WTC11 (cell line): Measurements from ENCODE around the gene PMF1. TPM values are rescaled to one million over a fixed set of nuclear protein-coding genes. Genes with fewer than 3 reads are reported as not detected.

ENCODE experiments used
- ATAC-seq: fragments of 200-7000 bp; cut with Tn5 transposase; 2 replicates; pipeline ENCODE4 v1.10.0; 2021; ENCODE audit warnings: mild to moderate bottlenecking, moderate library complexity
- CTCF ChIA-PET: fragments of 300-600 bp; sonication (Branson Sonifier 250); formaldehyde crosslinking; loops from one replicate; lab custom pipeline; 2021; ENCODE audit warnings: antibody characterized with exemption; lab: Charles Lee
- POLR2A ChIA-PET: fragments of 350-600 bp; sonication (Branson Sonifier 250); formaldehyde crosslinking; loops from one replicate; lab custom pipeline; 2021; ENCODE audit warnings: antibody characterized with exemption; lab: Charles Lee
- DNase-seq: peaks from one replicate; pipeline ENCODE4 v3.0.0; 2021; ENCODE audit warnings: low spot score
- H3K27ac Mint-ChIP-seq: 2 replicates; pipeline ENCODE4 v1.8.0; 2021; ENCODE audit warnings: mixed read lengths
- H3K27me3 Mint-ChIP-seq: 2 replicates; pipeline ENCODE4 v1.8.0; 2021; ENCODE audit warnings: low read depth, mild to moderate bottlenecking, moderate library complexity, mixed read lengths
- H3K36me3 Mint-ChIP-seq: 2 replicates; pipeline ENCODE4 v1.8.0; 2021; ENCODE audit warnings: mixed read lengths
- H3K4me1 Mint-ChIP-seq: 2 replicates; pipeline ENCODE4 v1.8.0; 2022; ENCODE audit warnings: mixed read lengths
- H3K4me3 Mint-ChIP-seq: 2 replicates; pipeline ENCODE4 v1.8.0; 2021; ENCODE audit warnings: mild to moderate bottlenecking, moderate library complexity, mixed read lengths
- H3K9me3 Mint-ChIP-seq: 2 replicates; pipeline ENCODE4 v1.8.0; 2021; ENCODE audit warnings: mixed read lengths
- FOXP4 ChIP-seq: sonication (generic); formaldehyde crosslinking; IDR thresholded peaks from 2 replicates; pipeline ENCODE4 v1.8.0; 2022; ENCODE audit warnings: mild to moderate bottlenecking, missing genetic modification reagents
- GABPB1 ChIP-seq: sonication (generic); formaldehyde crosslinking; IDR thresholded peaks from 2 replicates; pipeline ENCODE4 v1.8.1; 2023; ENCODE audit warnings: mild to moderate bottlenecking, missing genetic modification reagents
- JUN ChIP-seq: sonication (generic); formaldehyde crosslinking; IDR thresholded peaks from 2 replicates; pipeline ENCODE4 v1.8.0; 2023; ENCODE audit warnings: mild to moderate bottlenecking, missing genetic modification reagents
- KAT7 ChIP-seq: sonication (generic); formaldehyde crosslinking; IDR thresholded peaks from 2 replicates; pipeline ENCODE4 v1.8.1; 2023; ENCODE audit warnings: missing genetic modification reagents, mild to moderate bottlenecking, borderline replicate concordance
- NR1H2 ChIP-seq: sonication (generic); formaldehyde crosslinking; IDR thresholded peaks from 2 replicates; pipeline ENCODE4 v1.9.0; 2021; ENCODE audit warnings: mild to moderate bottlenecking, moderate library complexity, missing genetic modification reagents
- OVOL2 ChIP-seq: fragments of 250-450 bp; sonication (Bioruptor Pico); IDR thresholded peaks from 2 replicates; pipeline ENCODE4 v1.9.0; 2021; ENCODE audit warnings: mild to moderate bottlenecking, borderline replicate concordance
- TEAD1 ChIP-seq: sonication (generic); formaldehyde crosslinking; IDR thresholded peaks from 2 replicates; pipeline ENCODE4 v1.8.0; 2022; ENCODE audit warnings: mild to moderate bottlenecking, missing genetic modification reagents
- ZNF219 ChIP-seq: sonication (generic); formaldehyde crosslinking; IDR thresholded peaks from 2 replicates; pipeline ENCODE4 v1.8.0; 2023; ENCODE audit warnings: missing genetic modification reagents, mild to moderate bottlenecking, borderline replicate concordance
- total RNA-seq: library from RNA; stranded (reverse); gene quantifications from 3 replicates; pipeline ENCODE4 v1.2.3, GENCODE V29; 2021
- TF ChIP-seq, protein P1 (sequence below): fragments of 250-450 bp; sonication (Bioruptor Pico); IDR thresholded peaks from 2 replicates; pipeline ENCODE4 v2.1.2; 2022; ENCODE audit warnings: mild to moderate bottlenecking, moderate library complexity
- TF ChIP-seq, protein P2 (sequence below): fragments of 250-450 bp; sonication (Bioruptor Pico); IDR thresholded peaks from 2 replicates; pipeline ENCODE4 v1.9.0; 2021; ENCODE audit warnings: mild to moderate bottlenecking
- TF ChIP-seq, protein P3 (sequence below): fragments of 250-450 bp; sonication (Bioruptor Pico); IDR thresholded peaks from 2 replicates; pipeline ENCODE4 v1.9.0; 2021; ENCODE audit warnings: moderate library complexity, mild to moderate bottlenecking, inconsistent platforms, borderline replicate concordance
- TF ChIP-seq, protein P4 (sequence below): sonication (generic); formaldehyde crosslinking; IDR thresholded peaks from 2 replicates; pipeline ENCODE4 v1.8.1; 2023; ENCODE audit warnings: mild to moderate bottlenecking, missing genetic modification reagents
- TF ChIP-seq, protein P5 (sequence below): sonication (generic); formaldehyde crosslinking; IDR thresholded peaks from 2 replicates; pipeline ENCODE4 v1.8.0; 2022; ENCODE audit warnings: missing genetic modification reagents
- TF ChIP-seq, protein P6 (sequence below): sonication (generic); formaldehyde crosslinking; IDR thresholded peaks from 2 replicates; pipeline ENCODE4 v1.8.0; 2023; ENCODE audit warnings: missing genetic modification reagents
- TF ChIP-seq, protein P7 (sequence below): fragments of 250-450 bp; sonication (Bioruptor Pico); IDR thresholded peaks from 2 replicates; pipeline ENCODE4 v1.9.0; 2021; ENCODE audit warnings: mild to moderate bottlenecking, borderline replicate concordance
- TF ChIP-seq, protein P8 (sequence below): sonication (generic); formaldehyde crosslinking; IDR thresholded peaks from 2 replicates; pipeline ENCODE4 v1.8.1; 2023; ENCODE audit warnings: mild to moderate bottlenecking, missing genetic modification reagents

PMF1 gene
- total RNA-seq, 1 experiment from 2014 or later, result 129 TPM

DNA sequence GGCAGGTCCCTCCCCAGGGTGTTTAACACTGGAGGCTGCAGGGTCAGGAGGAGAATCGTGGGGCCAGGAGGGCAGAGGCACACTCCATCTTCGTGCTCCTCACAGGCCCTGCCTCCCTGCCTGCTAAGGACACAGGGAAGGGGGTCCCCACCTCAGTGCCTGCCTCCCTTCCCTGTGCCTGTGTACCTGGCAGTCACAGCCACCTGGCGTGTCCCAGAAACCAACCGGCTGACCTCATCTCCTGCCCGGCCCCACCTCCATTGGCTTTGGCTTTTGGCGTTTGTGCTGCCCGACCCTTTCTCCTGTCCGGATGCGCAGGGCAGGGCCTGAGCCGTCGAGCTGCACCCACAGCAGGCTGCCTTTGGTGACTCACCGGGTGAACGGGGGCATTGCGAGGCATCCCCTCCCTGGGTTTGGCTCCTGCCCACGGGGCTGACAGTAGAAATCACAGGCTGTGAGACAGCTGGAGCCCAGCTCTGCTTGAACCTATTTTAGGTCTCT, 28.6 kb downstream of the PMF1 start:
- Mint-ChIP-seq H3K4me1 (peaks cover 14% of the 10 kb centered on the region), H3K4me3 (no peak overlapping the region), H3K27me3 (peaks cover 4% of the 10 kb centered on the region), H3K36me3 (peaks cover 24% of the 10 kb centered on the region), H3K27ac (no peak overlapping the region), H3K9me3 (no peaks in the 10 kb centered on the region)
- ChIA-PET CTCF (interaction anchor here (0.8 to 3.9 kb wide), 5 partner anchors 9 to 111 kb away, joined by 3 to 20 read pairs (median 5); no protein-coding TSS in a partner anchor), POLR2A (no interaction called here)
- ATAC-seq (no peak), DNase-seq (no peak)
- no peak for TF ChIP-seq ZNF219
- no peak for TF ChIP-seq TEAD1 (CRISPR knock-in tag)
- no peak for TF ChIP-seq JUN (CRISPR knock-in tag)
- TF ChIP-seq OVOL2 (CRISPR knock-in tag), result no peak
- TF ChIP-seq, protein P1, sequence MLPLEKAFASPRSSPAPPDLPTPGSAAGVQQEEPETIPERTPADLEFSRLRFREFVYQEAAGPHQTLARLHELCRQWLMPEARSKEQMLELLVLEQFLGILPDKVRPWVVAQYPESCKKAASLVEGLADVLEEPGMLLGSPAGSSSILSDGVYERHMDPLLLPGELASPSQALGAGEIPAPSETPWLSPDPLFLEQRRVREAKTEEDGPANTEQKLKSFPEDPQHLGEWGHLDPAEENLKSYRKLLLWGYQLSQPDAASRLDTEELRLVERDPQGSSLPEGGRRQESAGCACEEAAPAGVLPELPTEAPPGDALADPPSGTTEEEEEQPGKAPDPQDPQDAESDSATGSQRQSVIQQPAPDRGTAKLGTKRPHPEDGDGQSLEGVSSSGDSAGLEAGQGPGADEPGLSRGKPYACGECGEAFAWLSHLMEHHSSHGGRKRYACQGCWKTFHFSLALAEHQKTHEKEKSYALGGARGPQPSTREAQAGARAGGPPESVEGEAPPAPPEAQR, result no peak
- TF ChIP-seq, protein P2, sequence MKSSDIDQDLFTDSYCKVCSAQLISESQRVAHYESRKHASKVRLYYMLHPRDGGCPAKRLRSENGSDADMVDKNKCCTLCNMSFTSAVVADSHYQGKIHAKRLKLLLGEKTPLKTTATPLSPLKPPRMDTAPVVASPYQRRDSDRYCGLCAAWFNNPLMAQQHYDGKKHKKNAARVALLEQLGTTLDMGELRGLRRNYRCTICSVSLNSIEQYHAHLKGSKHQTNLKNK, result no peak
- TF ChIP-seq, protein P3, sequence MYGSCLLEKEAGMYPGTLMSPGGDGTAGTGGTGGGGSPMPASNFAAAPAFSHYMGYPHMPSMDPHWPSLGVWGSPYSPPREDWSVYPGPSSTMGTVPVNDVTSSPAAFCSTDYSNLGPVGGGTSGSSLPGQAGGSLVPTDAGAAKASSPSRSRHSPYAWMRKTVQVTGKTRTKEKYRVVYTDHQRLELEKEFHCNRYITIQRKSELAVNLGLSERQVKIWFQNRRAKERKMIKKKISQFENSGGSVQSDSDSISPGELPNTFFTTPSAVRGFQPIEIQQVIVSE (CRISPR knock-in tag), result no peak
- TF ChIP-seq, protein P4, sequence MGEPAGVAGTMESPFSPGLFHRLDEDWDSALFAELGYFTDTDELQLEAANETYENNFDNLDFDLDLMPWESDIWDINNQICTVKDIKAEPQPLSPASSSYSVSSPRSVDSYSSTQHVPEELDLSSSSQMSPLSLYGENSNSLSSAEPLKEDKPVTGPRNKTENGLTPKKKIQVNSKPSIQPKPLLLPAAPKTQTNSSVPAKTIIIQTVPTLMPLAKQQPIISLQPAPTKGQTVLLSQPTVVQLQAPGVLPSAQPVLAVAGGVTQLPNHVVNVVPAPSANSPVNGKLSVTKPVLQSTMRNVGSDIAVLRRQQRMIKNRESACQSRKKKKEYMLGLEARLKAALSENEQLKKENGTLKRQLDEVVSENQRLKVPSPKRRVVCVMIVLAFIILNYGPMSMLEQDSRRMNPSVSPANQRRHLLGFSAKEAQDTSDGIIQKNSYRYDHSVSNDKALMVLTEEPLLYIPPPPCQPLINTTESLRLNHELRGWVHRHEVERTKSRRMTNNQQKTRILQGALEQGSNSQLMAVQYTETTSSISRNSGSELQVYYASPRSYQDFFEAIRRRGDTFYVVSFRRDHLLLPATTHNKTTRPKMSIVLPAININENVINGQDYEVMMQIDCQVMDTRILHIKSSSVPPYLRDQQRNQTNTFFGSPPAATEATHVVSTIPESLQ (CRISPR knock-in tag), result no peak
- TF ChIP-seq GABPB1, result no peak
- TF ChIP-seq FOXP4 (CRISPR knock-in tag), result no peak
- TF ChIP-seq, protein P5, sequence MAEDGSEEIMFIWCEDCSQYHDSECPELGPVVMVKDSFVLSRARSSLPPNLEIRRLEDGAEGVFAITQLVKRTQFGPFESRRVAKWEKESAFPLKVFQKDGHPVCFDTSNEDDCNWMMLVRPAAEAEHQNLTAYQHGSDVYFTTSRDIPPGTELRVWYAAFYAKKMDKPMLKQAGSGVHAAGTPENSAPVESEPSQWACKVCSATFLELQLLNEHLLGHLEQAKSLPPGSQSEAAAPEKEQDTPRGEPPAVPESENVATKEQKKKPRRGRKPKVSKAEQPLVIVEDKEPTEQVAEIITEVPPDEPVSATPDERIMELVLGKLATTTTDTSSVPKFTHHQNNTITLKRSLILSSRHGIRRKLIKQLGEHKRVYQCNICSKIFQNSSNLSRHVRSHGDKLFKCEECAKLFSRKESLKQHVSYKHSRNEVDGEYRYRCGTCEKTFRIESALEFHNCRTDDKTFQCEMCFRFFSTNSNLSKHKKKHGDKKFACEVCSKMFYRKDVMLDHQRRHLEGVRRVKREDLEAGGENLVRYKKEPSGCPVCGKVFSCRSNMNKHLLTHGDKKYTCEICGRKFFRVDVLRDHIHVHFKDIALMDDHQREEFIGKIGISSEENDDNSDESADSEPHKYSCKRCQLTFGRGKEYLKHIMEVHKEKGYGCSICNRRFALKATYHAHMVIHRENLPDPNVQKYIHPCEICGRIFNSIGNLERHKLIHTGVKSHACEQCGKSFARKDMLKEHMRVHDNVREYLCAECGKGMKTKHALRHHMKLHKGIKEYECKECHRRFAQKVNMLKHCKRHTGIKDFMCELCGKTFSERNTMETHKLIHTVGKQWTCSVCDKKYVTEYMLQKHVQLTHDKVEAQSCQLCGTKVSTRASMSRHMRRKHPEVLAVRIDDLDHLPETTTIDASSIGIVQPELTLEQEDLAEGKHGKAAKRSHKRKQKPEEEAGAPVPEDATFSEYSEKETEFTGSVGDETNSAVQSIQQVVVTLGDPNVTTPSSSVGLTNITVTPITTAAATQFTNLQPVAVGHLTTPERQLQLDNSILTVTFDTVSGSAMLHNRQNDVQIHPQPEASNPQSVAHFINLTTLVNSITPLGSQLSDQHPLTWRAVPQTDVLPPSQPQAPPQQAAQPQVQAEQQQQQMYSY, result no peak
- TF ChIP-seq NR1H2, result no peak
- TF ChIP-seq, protein P6, sequence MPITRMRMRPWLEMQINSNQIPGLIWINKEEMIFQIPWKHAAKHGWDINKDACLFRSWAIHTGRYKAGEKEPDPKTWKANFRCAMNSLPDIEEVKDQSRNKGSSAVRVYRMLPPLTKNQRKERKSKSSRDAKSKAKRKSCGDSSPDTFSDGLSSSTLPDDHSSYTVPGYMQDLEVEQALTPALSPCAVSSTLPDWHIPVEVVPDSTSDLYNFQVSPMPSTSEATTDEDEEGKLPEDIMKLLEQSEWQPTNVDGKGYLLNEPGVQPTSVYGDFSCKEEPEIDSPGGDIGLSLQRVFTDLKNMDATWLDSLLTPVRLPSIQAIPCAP (CRISPR knock-in tag), result no peak
- TF ChIP-seq, protein P7, sequence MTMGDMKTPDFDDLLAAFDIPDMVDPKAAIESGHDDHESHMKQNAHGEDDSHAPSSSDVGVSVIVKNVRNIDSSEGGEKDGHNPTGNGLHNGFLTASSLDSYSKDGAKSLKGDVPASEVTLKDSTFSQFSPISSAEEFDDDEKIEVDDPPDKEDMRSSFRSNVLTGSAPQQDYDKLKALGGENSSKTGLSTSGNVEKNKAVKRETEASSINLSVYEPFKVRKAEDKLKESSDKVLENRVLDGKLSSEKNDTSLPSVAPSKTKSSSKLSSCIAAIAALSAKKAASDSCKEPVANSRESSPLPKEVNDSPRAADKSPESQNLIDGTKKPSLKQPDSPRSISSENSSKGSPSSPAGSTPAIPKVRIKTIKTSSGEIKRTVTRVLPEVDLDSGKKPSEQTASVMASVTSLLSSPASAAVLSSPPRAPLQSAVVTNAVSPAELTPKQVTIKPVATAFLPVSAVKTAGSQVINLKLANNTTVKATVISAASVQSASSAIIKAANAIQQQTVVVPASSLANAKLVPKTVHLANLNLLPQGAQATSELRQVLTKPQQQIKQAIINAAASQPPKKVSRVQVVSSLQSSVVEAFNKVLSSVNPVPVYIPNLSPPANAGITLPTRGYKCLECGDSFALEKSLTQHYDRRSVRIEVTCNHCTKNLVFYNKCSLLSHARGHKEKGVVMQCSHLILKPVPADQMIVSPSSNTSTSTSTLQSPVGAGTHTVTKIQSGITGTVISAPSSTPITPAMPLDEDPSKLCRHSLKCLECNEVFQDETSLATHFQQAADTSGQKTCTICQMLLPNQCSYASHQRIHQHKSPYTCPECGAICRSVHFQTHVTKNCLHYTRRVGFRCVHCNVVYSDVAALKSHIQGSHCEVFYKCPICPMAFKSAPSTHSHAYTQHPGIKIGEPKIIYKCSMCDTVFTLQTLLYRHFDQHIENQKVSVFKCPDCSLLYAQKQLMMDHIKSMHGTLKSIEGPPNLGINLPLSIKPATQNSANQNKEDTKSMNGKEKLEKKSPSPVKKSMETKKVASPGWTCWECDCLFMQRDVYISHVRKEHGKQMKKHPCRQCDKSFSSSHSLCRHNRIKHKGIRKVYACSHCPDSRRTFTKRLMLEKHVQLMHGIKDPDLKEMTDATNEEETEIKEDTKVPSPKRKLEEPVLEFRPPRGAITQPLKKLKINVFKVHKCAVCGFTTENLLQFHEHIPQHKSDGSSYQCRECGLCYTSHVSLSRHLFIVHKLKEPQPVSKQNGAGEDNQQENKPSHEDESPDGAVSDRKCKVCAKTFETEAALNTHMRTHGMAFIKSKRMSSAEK, result no peak
- TF ChIP-seq KAT7 (CRISPR knock-in tag), result no peak
- TF ChIP-seq, protein P8, sequence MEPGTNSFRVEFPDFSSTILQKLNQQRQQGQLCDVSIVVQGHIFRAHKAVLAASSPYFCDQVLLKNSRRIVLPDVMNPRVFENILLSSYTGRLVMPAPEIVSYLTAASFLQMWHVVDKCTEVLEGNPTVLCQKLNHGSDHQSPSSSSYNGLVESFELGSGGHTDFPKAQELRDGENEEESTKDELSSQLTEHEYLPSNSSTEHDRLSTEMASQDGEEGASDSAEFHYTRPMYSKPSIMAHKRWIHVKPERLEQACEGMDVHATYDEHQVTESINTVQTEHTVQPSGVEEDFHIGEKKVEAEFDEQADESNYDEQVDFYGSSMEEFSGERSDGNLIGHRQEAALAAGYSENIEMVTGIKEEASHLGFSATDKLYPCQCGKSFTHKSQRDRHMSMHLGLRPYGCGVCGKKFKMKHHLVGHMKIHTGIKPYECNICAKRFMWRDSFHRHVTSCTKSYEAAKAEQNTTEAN (CRISPR knock-in tag), result no peak
